ENCODE measurements around the gene LRRC27.

LRRC27 gene

DNA sequence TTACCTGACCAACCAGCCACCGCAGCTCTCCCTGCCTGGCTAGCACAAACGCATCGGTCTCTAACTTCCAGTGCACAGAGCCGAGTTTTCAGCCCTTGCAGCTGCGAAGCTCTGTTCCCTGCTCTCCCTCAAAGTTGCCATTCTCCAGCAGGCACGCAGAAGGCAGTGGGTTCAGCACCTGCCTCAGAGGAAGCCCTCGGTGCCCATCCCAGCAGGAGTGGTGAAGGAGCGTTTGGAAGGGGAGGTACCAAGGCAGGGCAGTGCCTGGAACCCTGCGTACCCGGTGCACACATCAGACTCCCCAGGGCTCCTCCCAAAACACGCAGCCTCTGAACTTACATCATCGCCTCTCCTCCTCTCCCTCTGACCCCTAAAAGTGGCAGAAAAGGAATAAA is 22.5 kb upstream of the LRRC27 start:
- TF ChIP-seq, protein P1, sequence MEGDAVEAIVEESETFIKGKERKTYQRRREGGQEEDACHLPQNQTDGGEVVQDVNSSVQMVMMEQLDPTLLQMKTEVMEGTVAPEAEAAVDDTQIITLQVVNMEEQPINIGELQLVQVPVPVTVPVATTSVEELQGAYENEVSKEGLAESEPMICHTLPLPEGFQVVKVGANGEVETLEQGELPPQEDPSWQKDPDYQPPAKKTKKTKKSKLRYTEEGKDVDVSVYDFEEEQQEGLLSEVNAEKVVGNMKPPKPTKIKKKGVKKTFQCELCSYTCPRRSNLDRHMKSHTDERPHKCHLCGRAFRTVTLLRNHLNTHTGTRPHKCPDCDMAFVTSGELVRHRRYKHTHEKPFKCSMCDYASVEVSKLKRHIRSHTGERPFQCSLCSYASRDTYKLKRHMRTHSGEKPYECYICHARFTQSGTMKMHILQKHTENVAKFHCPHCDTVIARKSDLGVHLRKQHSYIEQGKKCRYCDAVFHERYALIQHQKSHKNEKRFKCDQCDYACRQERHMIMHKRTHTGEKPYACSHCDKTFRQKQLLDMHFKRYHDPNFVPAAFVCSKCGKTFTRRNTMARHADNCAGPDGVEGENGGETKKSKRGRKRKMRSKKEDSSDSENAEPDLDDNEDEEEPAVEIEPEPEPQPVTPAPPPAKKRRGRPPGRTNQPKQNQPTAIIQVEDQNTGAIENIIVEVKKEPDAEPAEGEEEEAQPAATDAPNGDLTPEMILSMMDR (IDR thresholded peaks at IDR 0.05), result no peak

DNA sequence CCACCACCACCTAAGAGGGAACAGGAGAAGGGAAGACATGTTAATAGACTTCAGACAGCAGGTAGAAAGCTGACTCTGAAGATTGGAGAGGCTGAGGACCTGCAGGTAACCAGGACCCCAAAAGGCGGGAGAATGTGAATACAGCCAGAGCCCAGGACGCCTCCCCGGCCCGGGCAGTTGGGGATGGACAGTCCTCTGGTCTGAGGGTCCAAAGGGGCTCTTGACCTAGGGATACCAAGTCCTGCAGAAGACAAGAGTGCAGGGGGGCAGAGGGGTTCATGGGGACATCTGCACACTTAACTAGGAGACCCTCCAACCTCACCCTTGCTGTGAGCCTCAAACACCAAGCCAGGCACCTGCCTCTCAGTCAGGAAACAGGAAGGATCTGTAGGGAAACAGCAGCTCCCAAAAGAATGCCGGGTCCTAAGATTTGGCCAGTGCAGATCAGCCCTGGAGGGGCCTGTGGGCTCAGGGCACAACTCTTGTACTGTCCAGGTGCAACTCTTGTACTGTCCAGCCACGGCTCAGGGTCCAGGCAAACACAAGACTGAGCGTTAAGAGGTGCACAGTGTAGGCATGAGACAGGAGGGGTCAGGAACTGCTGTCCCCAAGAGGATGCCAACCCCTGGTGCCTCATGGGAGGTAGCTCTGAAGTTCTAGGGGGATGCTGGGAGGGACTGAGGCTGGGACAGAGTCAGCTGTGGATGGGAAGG is 22.0 kb upstream of the LRRC27 start:
- TF ChIP-seq, protein P1 (IDR thresholded peaks at IDR 0.05), result no peak

DNA sequence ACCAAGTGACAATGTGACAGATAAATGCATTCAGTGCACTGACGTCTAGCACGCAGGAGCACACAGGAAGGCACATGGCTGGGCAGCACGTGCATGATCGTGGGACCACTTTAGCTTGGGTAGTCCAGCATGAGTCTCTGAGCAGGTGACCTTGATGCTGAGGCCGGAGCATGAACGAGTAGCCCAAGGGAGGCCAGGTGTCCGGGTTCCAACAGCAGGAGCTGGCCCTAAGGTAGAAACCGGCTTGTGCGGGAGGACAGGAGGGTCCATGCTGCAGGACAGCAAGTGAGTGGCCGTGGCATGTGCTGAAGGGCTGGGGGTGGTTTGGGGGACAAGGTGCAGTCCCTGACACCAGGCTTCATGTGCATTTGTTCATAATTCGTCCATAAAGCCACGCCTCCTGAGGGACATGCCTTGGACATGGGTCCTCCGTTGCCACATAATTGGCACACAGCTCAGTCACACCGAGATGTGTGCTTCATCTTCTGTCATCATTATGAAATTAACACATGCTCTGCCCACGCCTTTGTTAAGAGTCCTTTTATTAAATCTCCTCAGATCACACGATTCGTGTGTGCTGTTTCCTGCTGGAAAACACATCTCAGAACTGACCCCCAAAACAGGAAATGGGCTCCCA is 21.2 kb upstream of the LRRC27 start:
- TF ChIP-seq, protein P1 (IDR thresholded peaks at IDR 0.05), result no peak

DNA sequence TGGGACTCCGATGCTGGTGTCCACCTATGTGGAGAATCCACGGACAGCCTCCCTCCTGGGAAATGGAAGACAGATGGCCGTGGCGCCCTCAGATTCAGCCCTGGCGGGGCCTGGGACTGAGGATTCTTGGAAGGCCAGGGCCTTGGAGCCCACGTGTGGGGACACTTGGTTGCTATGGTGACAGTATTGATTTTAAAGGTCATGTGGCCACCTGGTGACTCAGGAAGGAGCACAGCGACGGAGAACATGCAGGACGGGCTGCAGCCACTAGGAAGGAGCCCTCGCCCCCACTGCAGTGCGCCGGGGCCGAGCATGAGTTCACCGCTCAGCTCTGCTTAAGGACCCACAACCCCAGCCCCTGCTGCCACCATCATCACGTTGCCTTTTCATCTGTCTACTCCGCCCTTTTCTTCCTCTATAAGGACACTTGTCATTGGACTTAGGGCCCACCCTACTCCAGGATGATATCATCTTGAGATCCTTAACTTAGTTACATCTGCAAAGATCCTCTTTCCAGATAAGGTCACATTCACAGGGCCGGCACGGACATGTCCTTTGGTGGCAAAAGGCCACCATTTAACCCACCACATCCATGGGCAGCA is 20.6 kb upstream of the LRRC27 start:
- TF ChIP-seq, protein P1 (IDR thresholded peaks at IDR 0.05), result no peak

DNA sequence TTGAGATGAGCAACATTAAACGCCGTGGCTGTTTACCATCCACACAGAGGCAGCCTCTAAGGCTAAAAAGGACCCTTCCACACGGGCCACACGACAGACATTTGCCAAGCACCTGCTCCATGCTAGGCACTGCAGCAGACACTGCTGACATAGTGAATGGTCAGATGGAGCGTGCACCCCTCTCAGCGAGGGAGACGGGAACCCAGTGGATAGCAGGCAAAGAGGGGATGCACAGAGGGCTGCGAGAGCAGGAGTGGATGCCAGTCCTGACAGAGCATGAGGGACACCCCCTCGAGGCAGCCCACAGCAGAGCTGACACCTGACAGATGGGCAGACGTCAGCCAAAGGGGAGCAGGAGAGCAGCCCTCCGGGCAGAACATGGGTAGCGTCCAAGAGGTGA is 18.7 kb upstream of the LRRC27 start:
- TF ChIP-seq, protein P1 (IDR thresholded peaks at IDR 0.05), result no peak

DNA sequence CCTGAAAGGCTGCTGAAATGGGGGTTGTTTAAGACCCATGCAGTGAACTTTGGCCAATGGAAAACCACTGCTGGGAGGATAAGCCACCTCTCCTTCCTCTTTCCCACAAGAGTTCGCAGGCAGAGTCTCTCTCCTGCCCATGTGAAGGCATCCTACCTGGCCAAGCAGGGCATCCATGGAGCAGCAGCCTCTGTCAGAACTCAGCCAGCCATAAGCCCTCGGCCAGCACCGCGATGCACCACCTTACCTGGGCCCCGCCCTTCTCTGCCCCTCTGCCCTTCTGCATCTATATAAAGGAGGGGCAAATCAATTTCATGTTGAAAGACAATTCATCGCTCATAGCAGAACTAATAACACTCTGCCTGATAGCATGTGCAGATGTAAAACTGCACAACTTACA is 18.1 kb upstream of the LRRC27 start:
- TF ChIP-seq, protein P1 (IDR thresholded peaks at IDR 0.05), result no peak

DNA sequence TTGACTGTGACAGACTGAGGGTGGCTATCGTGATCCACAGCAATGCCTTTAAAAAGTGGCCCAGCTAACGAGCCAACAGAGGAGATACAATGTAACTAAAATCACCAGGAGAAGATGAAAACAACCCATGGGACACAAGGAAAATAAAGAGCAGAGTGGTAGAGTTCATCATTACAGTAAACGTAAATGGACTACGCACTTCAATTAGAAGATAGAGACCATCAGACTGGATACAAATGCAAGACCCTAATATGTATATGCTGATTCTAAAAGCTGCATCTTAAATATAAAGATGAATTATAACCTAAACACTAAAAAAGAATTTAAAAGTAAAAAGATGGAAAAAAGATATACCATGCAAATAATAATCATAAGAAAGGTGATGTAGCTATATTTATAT is 17.7 kb upstream of the LRRC27 start:
- TF ChIP-seq, protein P1 (IDR thresholded peaks at IDR 0.05), result no peak
